Mesenchymal stem cell (in vitro differentiated cells and primary cell): ENCODE results near the gene FER1L5.

Experiments
- DNase-seq: peaks from one replicate; pipeline ENCODE4 v3.0.0-alpha.2; 2013
- H2AFZ ChIP-seq: one replicate; pipeline ENCODE4 v1.6.1; 2013; ENCODE audit warnings: low read depth, mild to moderate bottlenecking, control low read depth, inconsistent platforms, low read length, moderate library complexity
- H2AK5ac ChIP-seq: 2 replicates; pipeline ENCODE4 v1.6.1; 2013; ENCODE audit warnings: low read length, moderate library complexity, mild to moderate bottlenecking, inconsistent platforms; ENCODE audit not compliant: severe bottlenecking
- H2BK120ac ChIP-seq: one replicate; pipeline ENCODE4 v1.6.1; 2013; ENCODE audit warnings: low read depth, mild to moderate bottlenecking, inconsistent platforms, low read length, moderate library complexity
- H2BK12ac ChIP-seq, 2 experiments: one replicate each; pipeline ENCODE4 v1.6.1; 2013; ENCODE audit warnings: inconsistent platforms in 2 of 2, low read length in 2 of 2, mild to moderate bottlenecking in 2 of 2, moderate library complexity in 2 of 2, control low read depth in 1 of 2
- H2BK15ac ChIP-seq: one replicate; pipeline ENCODE4 v1.6.1; 2013; ENCODE audit warnings: mild to moderate bottlenecking, low read depth, inconsistent platforms; ENCODE audit not compliant: poor library complexity, severe bottlenecking
- H2BK5ac ChIP-seq: 2 replicates; pipeline ENCODE4 v1.6.1; 2013; ENCODE audit warnings: low read depth, mild to moderate bottlenecking, low read length, control low read depth, inconsistent platforms; ENCODE audit not compliant: poor library complexity, severe bottlenecking
- H3K14ac ChIP-seq, 2 experiments: one replicate each; pipeline ENCODE4 v1.6.1; 2013; ENCODE audit warnings: inconsistent platforms in 2 of 2, low read length in 2 of 2, control low read depth in 1 of 2, mild to moderate bottlenecking in 1 of 2, moderate library complexity in 1 of 2
- H3K18ac ChIP-seq, 2 experiments: one replicate each; pipeline ENCODE4 v1.6.1; 2013; ENCODE audit warnings: inconsistent platforms in 2 of 2, low read length in 2 of 2, control low read depth in 1 of 2, low read depth in 1 of 2, mild to moderate bottlenecking in 1 of 2
- H3K23ac ChIP-seq, 2 experiments: one replicate each; pipeline ENCODE4 v1.6.1; 2013; ENCODE audit warnings: inconsistent platforms in 2 of 2, low read length in 2 of 2, mild to moderate bottlenecking in 2 of 2, moderate library complexity in 2 of 2, control low read depth in 1 of 2
- H3K27ac ChIP-seq: 2 replicates; pipeline ENCODE4 v1.5.1; 2013; ENCODE audit warnings: mild to moderate bottlenecking, moderate library complexity, low read length, control low read depth, inconsistent platforms; ENCODE audit not compliant: poor library complexity, severe bottlenecking
- H3K27me3 ChIP-seq, 2 experiments: 2 replicates each; pipeline versions ENCODE4 v1.6.1 to v1.7.0; 2013; ENCODE audit warnings: low read length in 2 of 2, mild to moderate bottlenecking in 2 of 2, moderate library complexity in 2 of 2, control low read depth in 1 of 2, inconsistent platforms in 1 of 2; ENCODE audit not compliant: control insufficient read depth in 1 of 2, insufficient read depth in 1 of 2
- H3K36me3 ChIP-seq, 2 experiments: 2 replicates each; pipeline versions ENCODE4 v1.6.1 to v1.7.0; 2013; ENCODE audit warnings: low read length in 2 of 2, control low read depth in 1 of 2, inconsistent platforms in 1 of 2, low read depth in 1 of 2, mild to moderate bottlenecking in 1 of 2; ENCODE audit not compliant: insufficient read depth in 2 of 2, control insufficient read depth in 1 of 2
- H3K4ac ChIP-seq, 2 experiments: one replicate each; pipeline ENCODE4 v1.6.1; 2013; ENCODE audit warnings: inconsistent platforms in 2 of 2, low read length in 2 of 2, mild to moderate bottlenecking in 2 of 2, moderate library complexity in 2 of 2, control low read depth in 1 of 2, low read depth in 1 of 2
- H3K4me1 ChIP-seq: 2 replicates; pipeline ENCODE4 v1.6.1; 2013; ENCODE audit warnings: low read depth, low read length, control low read depth; ENCODE audit not compliant: control insufficient read depth, insufficient read depth
- H3K4me2 ChIP-seq: 2 replicates; pipeline ENCODE4 v1.6.1; 2013; ENCODE audit warnings: low read length, mild to moderate bottlenecking, inconsistent platforms; ENCODE audit not compliant: poor library complexity, severe bottlenecking
- H3K4me3 ChIP-seq, 2 experiments: 2 replicates each; pipeline versions ENCODE4 v1.5.1 to v1.7.0; 2013; ENCODE audit warnings: low read length in 2 of 2, mild to moderate bottlenecking in 2 of 2, control low read depth in 1 of 2, low read depth in 1 of 2; ENCODE audit not compliant: insufficient read depth in 1 of 2
- H3K79me1 ChIP-seq: replicated peaks from 2 replicates; pipeline ENCODE4 v1.6.1; 2013; ENCODE audit warnings: mild to moderate bottlenecking, control low read depth, low read length, inconsistent platforms; ENCODE audit not compliant: poor library complexity, severe bottlenecking
- H3K9ac ChIP-seq: 2 replicates; pipeline ENCODE4 v1.7.0; 2013; ENCODE audit warnings: mild to moderate bottlenecking, low read length, moderate library complexity
- H3K9me3 ChIP-seq: 2 replicates; pipeline ENCODE4 v1.7.0; 2013; ENCODE audit warnings: mild to moderate bottlenecking, low read length; ENCODE audit not compliant: control insufficient read depth
- H4K8ac ChIP-seq: one replicate; pipeline ENCODE4 v1.6.1; 2013; ENCODE audit warnings: inconsistent platforms, mild to moderate bottlenecking, low read length, moderate library complexity
- H4K91ac ChIP-seq: one replicate; pipeline ENCODE4 v1.6.1; 2013; ENCODE audit warnings: mild to moderate bottlenecking, low read length, inconsistent platforms
- WGBS: methylation state at CpG from one replicate; pipeline ENCODE4 v1.1.7; 2013; ENCODE audit warnings: mixed read lengths; 5-methylcytosine and 5-hydroxymethylcytosine counted together

The FER1L5 gene

GRCh38 chr2:96690306-96691021 lies 47.9 kb downstream of the FER1L5 start:
- H4K8ac ChIP-seq: no peak overlapping the region
- H3K4ac ChIP-seq: no peak overlapping the region
- WGBS: 94% methylated on average over 16 of the region's 16 CpGs
- peaks cover 12% of the 10 kb centered on the region for H3K4me1 ChIP-seq
- no peak overlapping the region for H2AK5ac ChIP-seq
- H3K79me1 ChIP-seq: no peaks in the 10 kb centered on the region
- H3K36me3 ChIP-seq: peaks cover 0 to 4% of the 10 kb centered on the region in 2 experiments
- no peaks in the 10 kb centered on the region for H3K9me3 ChIP-seq
- H2BK5ac ChIP-seq: no peak overlapping the region
- H3K4me2 ChIP-seq: no peak overlapping the region
- no peak overlapping the region for H3K23ac ChIP-seq
- H3K4me3 ChIP-seq: no peak overlapping the region
- H3K27me3 ChIP-seq: peaks cover 3 to 17% of the 10 kb centered on the region in 2 experiments
- H2AFZ ChIP-seq: no peak overlapping the region
- no peak overlapping the region for H2BK12ac ChIP-seq
- no peak overlapping the region for H3K27ac ChIP-seq
- no peak overlapping the region for H3K18ac ChIP-seq
- no peak for DNase-seq
- no peak overlapping the region for H2BK120ac ChIP-seq
- no peak overlapping the region for H2BK15ac ChIP-seq
- no peak overlapping the region for H3K9ac ChIP-seq
- H3K14ac ChIP-seq: peak overlapping the region in 1 of 2 experiments; percentile 45
- no peak overlapping the region for H4K91ac ChIP-seq

- H3K36me3 ChIP-seq: peaks cover 0 to 8% of the 10 kb centered on the region in 2 experiments
- H3K79me1 ChIP-seq: no peaks in the 10 kb centered on the region
- no peak overlapping the region for H2AFZ ChIP-seq
- no peak overlapping the region for H3K27ac ChIP-seq
- no peak overlapping the region for H3K4me2 ChIP-seq
- H4K91ac ChIP-seq: no peak overlapping the region
- H3K14ac ChIP-seq: no peak overlapping the region
- no peak overlapping the region for H4K8ac ChIP-seq
- H3K4ac ChIP-seq: no peak overlapping the region
- H3K9me3 ChIP-seq: no peaks in the 10 kb centered on the region
- peaks cover 5% of the 10 kb centered on the region for H3K4me1 ChIP-seq
- DNase-seq: no peak
- H3K27me3 ChIP-seq: peaks cover 0 to 10% of the 10 kb centered on the region in 2 experiments
- 94% methylated on average over 29 of the region's 30 CpGs for WGBS
- no peak overlapping the region for H2AK5ac ChIP-seq
- no peak overlapping the region for H2BK5ac ChIP-seq
- H2BK15ac ChIP-seq: no peak overlapping the region
- H3K23ac ChIP-seq: no peak overlapping the region
- H3K4me3 ChIP-seq: peak overlapping the region in 1 of 2 experiments; percentile 11
- no peak overlapping the region for H3K18ac ChIP-seq
- no peak overlapping the region for H2BK120ac ChIP-seq
- H2BK12ac ChIP-seq: no peak overlapping the region
- H3K9ac ChIP-seq: no peak overlapping the region
These were observed 48.6 kb downstream of the FER1L5 start for GRCh38 chr2:96691022-96691612.

DNA sequence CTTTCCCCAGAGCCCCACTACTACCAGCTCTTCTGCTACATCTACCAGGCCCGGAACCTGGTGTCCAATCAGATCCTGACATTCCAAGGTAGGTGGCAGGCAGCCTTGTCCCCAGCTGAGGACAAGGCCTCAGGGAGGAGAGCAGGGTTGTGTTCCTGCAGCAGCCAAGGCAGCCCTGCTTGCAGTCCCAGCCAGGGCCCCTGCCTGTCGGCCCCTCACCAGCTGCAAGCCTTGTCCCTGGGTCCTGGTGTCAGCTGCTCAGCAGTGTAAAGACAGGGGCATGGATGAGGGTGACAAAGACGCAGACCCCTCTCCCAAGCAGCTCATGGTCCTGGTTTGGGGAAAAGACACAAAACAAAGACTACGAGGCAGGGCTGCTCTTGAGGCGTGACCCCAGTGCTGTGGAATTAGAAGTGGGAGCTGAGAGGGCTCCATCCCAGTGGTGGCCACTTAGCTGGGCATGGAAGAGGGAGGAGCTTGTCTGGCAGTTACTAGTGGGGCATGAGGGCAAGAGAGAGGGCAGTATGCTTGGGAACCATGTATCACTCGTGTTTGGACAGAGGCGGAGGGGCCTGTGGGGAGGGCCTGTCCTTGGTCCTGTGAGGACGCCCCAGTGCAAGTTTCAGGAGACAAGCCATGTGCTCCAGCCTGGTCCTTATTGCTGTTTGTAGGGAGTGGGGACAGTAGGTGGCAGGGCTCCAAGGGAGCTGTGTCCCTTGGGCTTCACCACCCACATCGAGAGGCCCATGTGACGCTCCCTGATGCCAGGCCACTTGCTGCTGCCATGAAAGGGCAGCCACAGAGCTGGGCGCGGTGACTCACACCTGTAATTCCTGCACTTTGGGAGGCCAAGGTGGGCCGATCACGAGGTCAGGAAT lies 49.8 kb downstream of the FER1L5 start:
- H2BK12ac ChIP-seq: no peak overlapping the region
- peaks cover 0 to 1% of the 10 kb centered on the region in 2 experiments for H3K27me3 ChIP-seq
- no peak for DNase-seq
- peak overlapping the region in 1 of 2 experiments; percentile 14 for H3K4me3 ChIP-seq
- H2BK15ac ChIP-seq: no peak overlapping the region
- H3K27ac ChIP-seq: no peak overlapping the region
- no peaks in the 10 kb centered on the region for H3K79me1 ChIP-seq
- no peak overlapping the region for H4K8ac ChIP-seq
- H3K23ac ChIP-seq: no peak overlapping the region
- no peak overlapping the region for H2AFZ ChIP-seq
- no peak overlapping the region for H2BK120ac ChIP-seq
- peaks cover 1% of the 10 kb centered on the region for H3K4me1 ChIP-seq
- H2AK5ac ChIP-seq: no peak overlapping the region
- H3K18ac ChIP-seq: no peak overlapping the region
- no peak overlapping the region for H3K4ac ChIP-seq
- no peak overlapping the region for H3K4me2 ChIP-seq
- H3K9me3 ChIP-seq: no peaks in the 10 kb centered on the region
- peak overlapping the region in 1 of 2 experiments; percentile 10 for H3K14ac ChIP-seq
- 91% methylated on average over 14 of the region's 14 CpGs for WGBS
- H2BK5ac ChIP-seq: no peak overlapping the region
- peaks cover 0 to 8% of the 10 kb centered on the region in 2 experiments for H3K36me3 ChIP-seq
- no peak overlapping the region for H3K9ac ChIP-seq
- H4K91ac ChIP-seq: no peak overlapping the region
